Ovary (tissue), 9 donors: ENCODE data around the gene CD81. TPM values are rescaled to one million over a fixed set of nuclear protein-coding genes. Genes with fewer than 3 reads are reported as not detected.

Experiments used
- DNase-seq, 5 donors: peaks; one replicate each; pipeline ENCODE4 v3.0.0-alpha.2; 2019 to 2020
- H3K27ac ChIP-seq, 2 donors: fragments of 200-600 bp; one replicate each; pipeline versions ENCODE4 v1.5.1 to v1.8.0; 2019 to 2022
- H3K27me3 ChIP-seq: fragments of 200-600 bp; one replicate; pipeline ENCODE4 v1.8.0; 2022
- H3K36me3 ChIP-seq: fragments of 200-600 bp; sonication (generic); one replicate; pipeline ENCODE4 v1.5.1; 2019
- H3K4me1 ChIP-seq: one replicate; pipeline ENCODE4 v1.8.1; 2013; ENCODE audit warnings: mild to moderate bottlenecking, moderate library complexity; ENCODE audit not compliant: insufficient read depth
- H3K4me3 ChIP-seq: fragments of 200-600 bp; sonication (generic); one replicate; pipeline ENCODE4 v1.5.1; 2017
- H3K9me3 ChIP-seq, 2 donors: fragments of 200-600 bp in 1 of 2; sonication (generic) in 1 of 2; one replicate each; pipeline versions ENCODE4 v1.5.1 to v1.8.1; 2013 to 2019; ENCODE audit warnings: mild to moderate bottlenecking in 1 of 2, moderate library complexity in 1 of 2
- EP300 ChIP-seq: sonication (generic); formaldehyde crosslinking; IDR thresholded peaks from one replicate; pipeline ENCODE4 v1.6.1; 2017; ENCODE audit warnings: antibody characterized with exemption
- POLR2A ChIP-seq: fragments of 450-650 bp; IDR thresholded peaks from one replicate; pipeline ENCODE4 v1.6.1; 2017; ENCODE audit warnings: antibody characterized with exemption, mild to moderate bottlenecking, moderate library complexity
- WGBS, 3 donors: extraction: QIAGEN DNeasy Blood & Tissue Kit in 1 of 3; methylation state at CpG; one replicate each; pipeline versions ENCODE4 v1.1.5 to v1.1.7; 2013 to 2017; 5-methylcytosine and 5-hydroxymethylcytosine counted together
- intact Hi-C, 4 donors: fragments of 100-400 bp; cut with DNase I; formaldehyde crosslinking; loops; one replicate each; pipeline versions ENCODE4 v1.11.0 to v1.15.1; 2022 to 2023
- polyA plus RNA-seq, 2 donors: library from polyadenylated mRNA; stranded (reverse); fragments of 200-250 nt in 1 of 2; fragments of 350-450 nt in 1 of 2; fragmentation: Illumina TruSeq in 1 of 2; extraction: RNeasy Lipid Tissue Mini Kit (QIAGEN cat#74804) in 1 of 2; gene quantifications; one replicate each; pipeline ENCODE4 v1.2.3, GENCODE V29; 2013 to 2014
- total RNA-seq, 7 donors: library from RNA; depleted of rRNA in 2 of 7; stranded (reverse); fragments of >200 nt in 2 of 7; fragmentation: NEBNext Ultra II Directional in 3 of 7; extraction: Animal tissue kit (Norgen Biotek cat#: 25700) in 3 of 7; gene quantifications; one replicate each; pipeline versions ENCODE4 v1.1.0 to v1.2.4, GENCODE V29; 2016 to 2023
- TF ChIP-seq, protein P1 (sequence below), 3 donors: fragments of 450-650 bp in 2 of 3; fragments of 200-600 bp in 1 of 3; IDR thresholded peaks; one replicate each; pipeline versions ENCODE4 v1.5.1 to v1.8.0; 2016 to 2022; ENCODE audit warnings: antibody characterized with exemption in 3 of 3, mild to moderate bottlenecking in 1 of 3
- donor health status: DM: no; HTN: no; CAD: no; lungs with moderate emphysema.
- donor health status: DM: no; HTN: no; CAD: no.
- donor health status: Bipolar disorder and iron deficiency.
- donor health status: DM: yes; HTN: yes; CAD: no.
- donor health status: DM: no; HTN: no; CAD: no.
- donor health status: DM: yes; HTN: yes; CAD: no.

CD81 gene
- total and polyA plus RNA-seq, 9 donors: 206 to 723 (median 541) TPM

- no peak for DNase-seq
- no peak overlapping the region for H3K4me3 ChIP-seq
- H3K4me1 ChIP-seq: peaks cover 13% of the 10 kb centered on the region
- H3K27ac ChIP-seq: no peak overlapping the region
- intact Hi-C loops: loop anchor here in 2 of 4 donors (5.0 kb wide), 2 partner anchors 58 to 63 kb away; no protein-coding TSS in a partner anchor
- H3K27me3 ChIP-seq: no peaks in the 10 kb centered on the region
- WGBS, 3 donors: 49 to 66% (median 54%) methylated on average over 6 of the region's 6 CpGs
- H3K36me3 ChIP-seq: no peaks in the 10 kb centered on the region
- H3K9me3 ChIP-seq: no peaks in the 10 kb centered on the region
- no peak for TF ChIP-seq POLR2A
- no peak for TF ChIP-seq EP300
- TF ChIP-seq, protein P1, sequence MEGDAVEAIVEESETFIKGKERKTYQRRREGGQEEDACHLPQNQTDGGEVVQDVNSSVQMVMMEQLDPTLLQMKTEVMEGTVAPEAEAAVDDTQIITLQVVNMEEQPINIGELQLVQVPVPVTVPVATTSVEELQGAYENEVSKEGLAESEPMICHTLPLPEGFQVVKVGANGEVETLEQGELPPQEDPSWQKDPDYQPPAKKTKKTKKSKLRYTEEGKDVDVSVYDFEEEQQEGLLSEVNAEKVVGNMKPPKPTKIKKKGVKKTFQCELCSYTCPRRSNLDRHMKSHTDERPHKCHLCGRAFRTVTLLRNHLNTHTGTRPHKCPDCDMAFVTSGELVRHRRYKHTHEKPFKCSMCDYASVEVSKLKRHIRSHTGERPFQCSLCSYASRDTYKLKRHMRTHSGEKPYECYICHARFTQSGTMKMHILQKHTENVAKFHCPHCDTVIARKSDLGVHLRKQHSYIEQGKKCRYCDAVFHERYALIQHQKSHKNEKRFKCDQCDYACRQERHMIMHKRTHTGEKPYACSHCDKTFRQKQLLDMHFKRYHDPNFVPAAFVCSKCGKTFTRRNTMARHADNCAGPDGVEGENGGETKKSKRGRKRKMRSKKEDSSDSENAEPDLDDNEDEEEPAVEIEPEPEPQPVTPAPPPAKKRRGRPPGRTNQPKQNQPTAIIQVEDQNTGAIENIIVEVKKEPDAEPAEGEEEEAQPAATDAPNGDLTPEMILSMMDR (IDR thresholded peaks at IDR 0.05): no peak
These were observed 1.7 kb upstream of the CD81 start for GRCh38 chr11:2375341-2375853.

- intact Hi-C loops: loop anchor here in 2 of 4 donors (5.0 kb wide), 2 partner anchors 59 to 64 kb away; no protein-coding TSS in a partner anchor
- no peaks in the 10 kb centered on the region for H3K9me3 ChIP-seq
- peaks cover 17% of the 10 kb centered on the region for H3K4me1 ChIP-seq
- H3K4me3 ChIP-seq: no peak overlapping the region
- TF ChIP-seq POLR2A: no peak
- TF ChIP-seq, protein P1 (IDR thresholded peaks at IDR 0.05): no peak
- TF ChIP-seq EP300: no peak
- WGBS, 3 donors: 90 to 94% (median 92%) methylated on average over 16 of the region's 16 CpGs
- H3K27ac ChIP-seq: no peak overlapping the region
- H3K36me3 ChIP-seq: no peaks in the 10 kb centered on the region
- DNase-seq: peak in 4 of 5 donors; percentile 11 to 32 (median 24)
- H3K27me3 ChIP-seq: no peaks in the 10 kb centered on the region
These were observed 1.1 kb upstream of the CD81 start for GRCh38 chr11:2375964-2376551.

GRCh38 chr11:2377511-2378443 lies 667 bp downstream of the CD81 start:
- peak; percentile 73 to 87 (median 85) for DNase-seq
- no peaks in the 10 kb centered on the region for H3K36me3 ChIP-seq
- 1% methylated on average over 38 to 88 of the region's 88 CpGs for WGBS, 3 donors
- H3K4me1 ChIP-seq: peaks cover 25% of the 10 kb centered on the region
- H3K27me3 ChIP-seq: no peaks in the 10 kb centered on the region
- H3K27ac ChIP-seq: peak overlapping the region; percentile 88 to 94
- no peaks in the 10 kb centered on the region for H3K9me3 ChIP-seq
- peak overlapping the region; percentile 99 for H3K4me3 ChIP-seq
- intact Hi-C loops: loop anchor here in 2 of 4 donors (5.0 kb wide), 2 partner anchors 60 to 65 kb away; no protein-coding TSS in a partner anchor
- peak; percentile 53 for TF ChIP-seq POLR2A
- TF ChIP-seq, protein P1 (IDR thresholded peaks at IDR 0.05): no peak

DNA sequence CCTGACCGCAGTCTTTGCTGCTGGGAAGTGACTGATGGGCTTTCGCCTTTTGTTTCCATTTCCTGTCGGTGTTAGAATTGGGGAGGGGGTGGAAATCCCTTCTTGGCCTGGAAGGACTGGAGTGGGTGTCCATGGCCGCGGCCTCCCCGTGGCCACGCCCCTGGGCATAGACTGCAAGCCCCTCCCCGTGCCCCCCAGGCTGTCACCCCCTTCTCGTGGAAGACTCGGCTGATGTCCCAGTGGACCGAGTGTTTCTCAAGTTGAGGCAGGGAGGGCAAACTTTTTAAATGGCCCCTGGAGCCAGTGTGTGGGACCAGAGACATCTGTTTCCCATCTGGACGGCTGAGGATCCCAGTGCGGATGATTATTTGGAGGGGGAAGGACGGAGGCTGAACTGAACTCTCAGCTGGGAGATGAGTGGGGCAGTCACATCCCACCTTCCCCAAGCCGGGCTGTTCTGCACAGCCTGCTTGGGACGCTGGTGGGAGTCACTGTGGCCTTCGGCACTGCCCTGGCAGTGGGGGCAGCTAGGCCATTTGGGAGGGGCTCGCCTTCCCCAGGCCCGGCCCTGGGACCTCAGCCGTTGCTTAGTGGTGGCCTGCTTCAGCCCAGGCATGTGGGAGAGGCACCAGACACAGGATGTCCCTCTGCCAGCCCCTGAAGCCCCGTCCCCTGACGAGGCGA lies 1.6 kb downstream of the CD81 start:
- Histone ChIP-seq H3K27ac (peak overlapping the region; percentile 88 to 94), H3K36me3 (no peaks in the 10 kb centered on the region), H3K27me3 (no peaks in the 10 kb centered on the region), H3K9me3 (no peaks in the 10 kb centered on the region), H3K4me3 (peak overlapping the region; percentile 99), H3K4me1 (peaks cover 32% of the 10 kb centered on the region)
- peak; percentile 55 to 70 (median 67) for DNase-seq
- WGBS, 3 donors: 1 to 2% (median 1%) methylated on average over 22 to 23 of the region's 23 CpGs
- intact Hi-C loops: loop anchor here in 2 of 4 donors (1.0 to 5.0 kb wide), 3 partner anchors 20 to 66 kb away; no protein-coding TSS in a partner anchor
- TF ChIP-seq EP300 (no peak), POLR2A (no peak)
- TF ChIP-seq, protein P1 (IDR thresholded peaks at IDR 0.05): no peak
